Mucosa of descending colon (tissue), 3 donors: Measurements from ENCODE around the gene OPTC. TPM values are rescaled to one million over a fixed set of nuclear protein-coding genes. Genes with fewer than 3 reads are reported as not detected.

ENCODE experiments used
- ATAC-seq: fragments of 200-7000 bp; cut with Tn5 transposase; one replicate; pipeline ENCODE4 v1.9.1; 2020; ENCODE audit warnings: mild to moderate bottlenecking, moderate library complexity
- DNase-seq, 3 donors: peaks; one replicate each; pipeline ENCODE4 v3.0.0-alpha.2; 2020
- H3K36me3 ChIP-seq: fragments of 200-600 bp; one replicate; pipeline ENCODE4 v1.8.0; 2021; ENCODE audit warnings: low read depth, mild to moderate bottlenecking
- H3K4me1 ChIP-seq: fragments of 200-600 bp; one replicate; pipeline ENCODE4 v1.8.0; 2021; ENCODE audit warnings: low read depth, mild to moderate bottlenecking
- H3K4me3 ChIP-seq: fragments of 200-600 bp; one replicate; pipeline ENCODE4 v1.8.0; 2021; ENCODE audit warnings: mild to moderate bottlenecking
- H3K9me3 ChIP-seq: fragments of 200-600 bp; one replicate; pipeline ENCODE4 v1.8.0; 2021; ENCODE audit warnings: mild to moderate bottlenecking
- CTCF ChIP-seq: fragments of 200-600 bp; IDR thresholded peaks from one replicate; pipeline ENCODE4 v1.8.0; 2022; ENCODE audit warnings: antibody characterized with exemption, mild to moderate bottlenecking
- intact Hi-C, 2 donors: fragments of 100-400 bp; cut with DNase I in 1 of 2; cut with micrococcal nuclease in 1 of 2; formaldehyde crosslinking; loops; one replicate each; pipeline versions ENCODE4 v1.11.0 to v1.11.1; 2022; cut with DNase I, micrococcal nuclease
- total RNA-seq, 3 donors: library from RNA; stranded (reverse); fragmentation: NEBNext Ultra II Directional in 2 of 3; extraction: Animal tissue kit (Norgen Biotek cat#: 25700) in 2 of 3; gene quantifications; one replicate each; pipeline versions ENCODE4 v1.2.1 to v1.2.4, GENCODE V29; 2021 to 2023
- donor health status: DM: no; HTN: no; CAD: no; lungs with moderate emphysema.
- donor health status: DM: no; HTN: no; CAD: no.
- donor health status: DM: no; HTN: yes; CAD: no.

OPTC gene
- total RNA-seq, 3 donors from 2014 or later, result not detected

GRCh38 chr1:203518541-203518940, 24.6 kb downstream of the OPTC start:
- no peak overlapping the region for H3K4me3 ChIP-seq
- no peak for ATAC-seq
- H3K9me3 ChIP-seq, result no peaks in the 10 kb centered on the region
- H3K4me1 ChIP-seq, result no peaks in the 10 kb centered on the region
- DNase-seq, result no peak
- no peak for TF ChIP-seq CTCF
- H3K36me3 ChIP-seq, result no peaks in the 10 kb centered on the region
- intact Hi-C loops, result no loop called here

- DNase-seq (no peak), ATAC-seq (peak; percentile 62)
- Histone ChIP-seq H3K4me1 (no peaks in the 10 kb centered on the region), H3K9me3 (no peaks in the 10 kb centered on the region), H3K4me3 (no peak overlapping the region), H3K36me3 (no peaks in the 10 kb centered on the region)
- no peak for TF ChIP-seq CTCF
- intact Hi-C loops, result no loop called here
Observed at GRCh38 chr1:203519053-203519840, 25.3 kb downstream of the OPTC start.

GRCh38 chr1:203519896-203520295, 25.9 kb downstream of the OPTC start:
- intact Hi-C loops, result no loop called here
- H3K4me1 ChIP-seq, result no peaks in the 10 kb centered on the region
- DNase-seq (no peak), ATAC-seq (no peak)
- no peaks in the 10 kb centered on the region for H3K36me3 ChIP-seq
- H3K9me3 ChIP-seq, result no peaks in the 10 kb centered on the region
- H3K4me3 ChIP-seq, result no peak overlapping the region
- TF ChIP-seq CTCF, result no peak

- Histone ChIP-seq H3K4me3 (no peak overlapping the region), H3K36me3 (no peaks in the 10 kb centered on the region), H3K9me3 (no peaks in the 10 kb centered on the region), H3K4me1 (no peaks in the 10 kb centered on the region)
- TF ChIP-seq CTCF, result no peak
- intact Hi-C loops, result no loop called here
- ATAC-seq (no peak), DNase-seq (no peak)
Observed at GRCh38 chr1:203520315-203520714, 26.4 kb downstream of the OPTC start.

- no peak for TF ChIP-seq CTCF
- Histone ChIP-seq H3K4me1 (no peaks in the 10 kb centered on the region), H3K9me3 (no peaks in the 10 kb centered on the region), H3K36me3 (no peaks in the 10 kb centered on the region), H3K4me3 (no peak overlapping the region)
- peak in 2 of 3 donors; percentile 40 to 46 for DNase-seq
- intact Hi-C loops, result no loop called here
- ATAC-seq, result peak; percentile 48
Observed at GRCh38 chr1:203521074-203521794, 27.3 kb downstream of the OPTC start.
